Measurements from ENCODE around the gene NOPCHAP1.
"Not testable (repeated sequence)": the region's sequence is repeated elsewhere in the genome, so short reads cannot be mapped to it uniquely, and the experiment has no call there.

NOPCHAP1 gene

DNA sequence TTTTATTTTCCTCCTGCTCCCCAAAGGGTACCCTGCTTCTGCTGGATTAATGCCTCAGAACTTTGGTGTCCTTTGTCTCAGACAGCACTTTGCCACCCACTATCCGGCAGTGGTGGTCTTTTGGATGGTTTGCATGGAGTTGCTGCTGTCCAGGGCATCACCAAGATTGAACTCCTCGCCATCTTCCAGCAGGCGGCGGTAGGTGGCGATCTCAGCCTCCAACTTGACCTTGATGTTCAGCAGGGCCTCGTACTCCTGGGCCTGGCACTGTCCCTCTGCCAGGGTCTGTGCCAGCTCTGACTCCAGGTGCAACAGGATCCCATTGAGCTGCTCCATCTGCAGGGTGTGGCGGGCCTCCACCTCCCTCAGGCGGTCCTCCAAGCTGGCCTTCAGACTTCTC lies 9.4 kb upstream of the NOPCHAP1 start:
- no peak for DNase-seq (ENCODE audit: low read depth)
- TF ChIP-seq, protein P1, sequence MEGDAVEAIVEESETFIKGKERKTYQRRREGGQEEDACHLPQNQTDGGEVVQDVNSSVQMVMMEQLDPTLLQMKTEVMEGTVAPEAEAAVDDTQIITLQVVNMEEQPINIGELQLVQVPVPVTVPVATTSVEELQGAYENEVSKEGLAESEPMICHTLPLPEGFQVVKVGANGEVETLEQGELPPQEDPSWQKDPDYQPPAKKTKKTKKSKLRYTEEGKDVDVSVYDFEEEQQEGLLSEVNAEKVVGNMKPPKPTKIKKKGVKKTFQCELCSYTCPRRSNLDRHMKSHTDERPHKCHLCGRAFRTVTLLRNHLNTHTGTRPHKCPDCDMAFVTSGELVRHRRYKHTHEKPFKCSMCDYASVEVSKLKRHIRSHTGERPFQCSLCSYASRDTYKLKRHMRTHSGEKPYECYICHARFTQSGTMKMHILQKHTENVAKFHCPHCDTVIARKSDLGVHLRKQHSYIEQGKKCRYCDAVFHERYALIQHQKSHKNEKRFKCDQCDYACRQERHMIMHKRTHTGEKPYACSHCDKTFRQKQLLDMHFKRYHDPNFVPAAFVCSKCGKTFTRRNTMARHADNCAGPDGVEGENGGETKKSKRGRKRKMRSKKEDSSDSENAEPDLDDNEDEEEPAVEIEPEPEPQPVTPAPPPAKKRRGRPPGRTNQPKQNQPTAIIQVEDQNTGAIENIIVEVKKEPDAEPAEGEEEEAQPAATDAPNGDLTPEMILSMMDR (conservative IDR thresholded peaks at IDR 0.05; ENCODE audit: low read length), result no peak
- H3K4me3 ChIP-seq (ENCODE audit: low read length), result no peak overlapping the region

DNA sequence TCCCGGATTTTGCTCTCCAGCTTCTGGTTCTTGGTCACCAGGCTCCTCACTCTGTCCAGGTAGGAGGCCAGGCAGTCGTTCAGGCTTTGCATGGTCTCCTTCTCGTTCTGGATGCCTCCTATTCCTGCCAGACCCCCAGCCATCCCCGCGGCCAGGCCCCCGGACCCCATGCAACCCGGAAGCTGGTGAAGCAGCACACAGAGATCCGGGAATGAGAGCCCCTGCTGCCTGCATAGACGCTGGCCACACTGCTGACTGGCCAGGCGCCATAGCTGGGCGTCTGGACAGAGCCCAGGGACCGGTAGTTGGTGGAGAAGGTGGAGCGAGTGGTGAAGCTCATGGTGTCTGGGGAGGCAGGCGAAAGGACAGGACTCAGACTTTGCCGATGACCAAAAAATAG lies 8.4 kb upstream of the NOPCHAP1 start:
- not testable (repeated sequence) for DNase-seq (ENCODE audit: low read depth); H3K4me3 ChIP-seq (ENCODE audit: low read length)

GRCh38 chr12:104985206-104985605 lies 910 bp upstream of the NOPCHAP1 start:
- no peak for DNase-seq (ENCODE audit: low read depth)
- H3K4me3 ChIP-seq (ENCODE audit: low read length), result no peak overlapping the region
- TF ChIP-seq, protein P1 (conservative IDR thresholded peaks at IDR 0.05; ENCODE audit: low read length), result no peak

DNA sequence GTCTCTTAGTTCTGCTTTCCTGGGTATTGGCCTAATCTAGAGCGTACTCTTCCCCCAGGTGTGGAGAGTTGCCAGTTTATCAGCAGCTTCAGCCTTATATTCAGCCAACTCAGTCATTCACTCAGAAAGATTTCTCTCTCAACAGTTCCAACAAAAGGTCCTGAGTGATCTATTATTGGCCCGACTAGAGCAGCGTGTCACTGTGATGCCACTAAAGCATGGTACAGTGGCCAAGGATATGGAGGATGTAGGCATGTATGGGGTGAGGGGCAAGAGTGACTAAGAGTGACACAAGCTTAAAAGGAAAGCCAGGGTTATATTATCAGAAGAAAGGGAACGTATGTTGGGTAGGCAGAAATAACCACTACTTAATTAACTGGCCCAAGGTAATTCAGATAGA lies 4.8 kb downstream of the NOPCHAP1 start:
- DNase-seq (ENCODE audit: low read depth), result no peak
- TF ChIP-seq, protein P1 (conservative IDR thresholded peaks at IDR 0.05; ENCODE audit: low read length), result no peak
- H3K4me3 ChIP-seq (ENCODE audit: low read length), result no peak overlapping the region

DNA sequence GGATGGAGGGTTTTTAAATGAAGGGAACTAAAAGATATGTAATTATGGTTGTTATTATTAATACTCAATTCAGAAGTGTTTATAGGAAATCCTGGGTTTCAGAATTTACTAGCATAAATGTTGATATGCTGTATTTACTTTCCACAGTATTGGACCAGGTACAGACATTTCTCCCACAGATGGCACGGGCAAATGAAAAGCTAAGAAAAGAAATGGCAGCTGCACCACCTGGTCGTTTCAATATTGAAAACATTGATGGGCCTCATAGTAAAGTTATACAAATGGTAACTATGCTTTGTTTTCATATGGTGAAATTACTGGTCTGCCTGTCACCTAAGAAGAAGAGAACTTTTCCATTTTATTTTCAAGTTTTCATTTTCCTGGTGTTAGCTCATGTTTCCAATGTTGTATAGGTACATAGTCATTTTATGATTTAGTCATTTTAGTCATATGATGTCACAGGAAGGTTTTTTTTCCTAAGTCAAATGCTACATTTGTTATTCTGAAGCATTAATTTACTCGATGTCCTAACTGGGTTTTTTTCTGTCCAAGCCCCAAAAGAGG lies 5.5 kb downstream of the NOPCHAP1 start:
- no peak for DNase-seq (ENCODE audit: low read depth)
- TF ChIP-seq, protein P1 (conservative IDR thresholded peaks at IDR 0.05; ENCODE audit: low read length), result no peak
- no peak overlapping the region for H3K4me3 ChIP-seq (ENCODE audit: low read length)

GRCh38 chr12:104994336-104994735 lies 8.2 kb downstream of the NOPCHAP1 start:
- H3K4me3 ChIP-seq (ENCODE audit: low read length), result no peak overlapping the region
- DNase-seq (ENCODE audit: low read depth), result no peak
- TF ChIP-seq, protein P1 (conservative IDR thresholded peaks at IDR 0.05; ENCODE audit: low read length), result no peak

DNA sequence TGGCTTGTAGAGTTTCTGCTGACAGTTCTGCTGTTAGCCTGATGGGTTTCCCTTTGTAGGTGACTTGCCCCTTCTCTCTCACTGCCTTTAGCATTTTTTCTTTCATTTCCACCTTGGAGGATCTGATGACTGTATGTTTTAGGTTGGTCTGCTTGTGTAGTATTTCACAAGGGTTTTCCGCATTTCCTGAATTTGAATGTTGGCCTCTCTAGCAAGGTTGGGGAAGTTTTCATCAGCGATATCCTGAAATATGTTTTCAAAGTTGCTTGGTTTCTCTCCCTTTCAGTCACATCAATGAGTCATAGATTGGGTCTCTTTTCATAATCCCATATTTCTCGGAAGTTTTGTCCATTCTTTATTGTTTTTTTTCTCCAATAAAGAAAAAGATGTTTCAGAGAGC lies 11.4 kb downstream of the NOPCHAP1 start:
- no peak for DNase-seq (ENCODE audit: low read depth)
- H3K4me3 ChIP-seq (ENCODE audit: low read length), result no peak overlapping the region
- TF ChIP-seq, protein P1 (conservative IDR thresholded peaks at IDR 0.05; ENCODE audit: low read length), result no peak
